Neural cell (in vitro differentiated cells): ENCODE measurements around the gene CDKAL1.

Experiments
- EZH2 ChIP-seq: fragments of 200-600, 300-800 bp; shearing (Covaris generic), sonication (generic); IDR thresholded peaks from 2 replicates; pipeline ENCODE4 v1.6.1; 2014; ENCODE audit warnings: antibody characterized with exemption, low read length, borderline replicate concordance, mild to moderate bottlenecking; ENCODE audit not compliant: insufficient read depth, poor library complexity, severe bottlenecking
- TF ChIP-seq, protein P1 (sequence below): fragments of 450-650 bp; IDR thresholded peaks from 2 replicates; pipeline ENCODE4 v1.5.1; 2014; ENCODE audit warnings: antibody characterized with exemption, mild to moderate bottlenecking, moderate library complexity; ENCODE audit not compliant: poor library complexity, severe bottlenecking

DNA sequence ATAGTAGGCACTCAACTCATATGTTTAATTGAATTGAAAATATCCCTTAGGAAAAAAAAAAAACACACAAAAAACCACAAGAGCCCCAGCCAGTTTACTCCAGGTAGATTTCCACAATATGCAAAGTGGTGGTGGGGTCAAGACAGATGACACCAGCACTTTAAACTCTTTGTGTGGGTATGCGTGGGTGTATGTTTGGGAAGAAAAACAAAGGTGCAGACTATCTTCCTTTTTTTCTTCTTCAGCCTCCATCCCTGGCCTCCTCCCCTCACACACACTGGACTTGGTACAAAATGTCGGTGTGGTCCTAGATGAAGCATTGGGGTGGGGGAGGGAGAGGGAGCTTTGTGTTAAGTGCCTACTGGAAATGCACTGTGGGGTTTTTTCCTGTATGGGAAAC is 42.2 kb upstream of the CDKAL1 start:
- TF ChIP-seq, protein P1, sequence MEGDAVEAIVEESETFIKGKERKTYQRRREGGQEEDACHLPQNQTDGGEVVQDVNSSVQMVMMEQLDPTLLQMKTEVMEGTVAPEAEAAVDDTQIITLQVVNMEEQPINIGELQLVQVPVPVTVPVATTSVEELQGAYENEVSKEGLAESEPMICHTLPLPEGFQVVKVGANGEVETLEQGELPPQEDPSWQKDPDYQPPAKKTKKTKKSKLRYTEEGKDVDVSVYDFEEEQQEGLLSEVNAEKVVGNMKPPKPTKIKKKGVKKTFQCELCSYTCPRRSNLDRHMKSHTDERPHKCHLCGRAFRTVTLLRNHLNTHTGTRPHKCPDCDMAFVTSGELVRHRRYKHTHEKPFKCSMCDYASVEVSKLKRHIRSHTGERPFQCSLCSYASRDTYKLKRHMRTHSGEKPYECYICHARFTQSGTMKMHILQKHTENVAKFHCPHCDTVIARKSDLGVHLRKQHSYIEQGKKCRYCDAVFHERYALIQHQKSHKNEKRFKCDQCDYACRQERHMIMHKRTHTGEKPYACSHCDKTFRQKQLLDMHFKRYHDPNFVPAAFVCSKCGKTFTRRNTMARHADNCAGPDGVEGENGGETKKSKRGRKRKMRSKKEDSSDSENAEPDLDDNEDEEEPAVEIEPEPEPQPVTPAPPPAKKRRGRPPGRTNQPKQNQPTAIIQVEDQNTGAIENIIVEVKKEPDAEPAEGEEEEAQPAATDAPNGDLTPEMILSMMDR: no peak
- no peak for TF ChIP-seq EZH2
